Body of pancreas (tissue), 4 donors: Measurements from ENCODE around the gene EXOC2. TPM values are rescaled to one million over a fixed set of nuclear protein-coding genes. Genes with fewer than 3 reads are reported as not detected.

Experiments
- ATAC-seq: fragments of 150-250 bp; one replicate; pipeline ENCODE4 v1.9.1; 2016
- DNase-seq, 4 donors: peaks; one replicate each; pipeline ENCODE4 v3.0.0-alpha.2; 2019
- H3K27ac ChIP-seq, 4 donors: fragments of 200-600 bp; sonication (generic); 1 replicate in 3 of 4; 2 replicates in 1 of 4; pipeline versions ENCODE4 v1.5.1 to v1.6.1; 2016 to 2019; ENCODE audit warnings: mild to moderate bottlenecking in 1 of 4, mixed read lengths in 1 of 4, moderate library complexity in 1 of 4
- H3K27me3 ChIP-seq, 2 donors: fragments of 200-600 bp; sonication (generic); one replicate each; pipeline ENCODE4 v1.6.0; 2016; ENCODE audit warnings: mild to moderate bottlenecking in 1 of 2
- H3K36me3 ChIP-seq, 2 donors: fragments of 200-600 bp; sonication (generic); replicated peaks in 1 of 2; 2 replicates each; pipeline ENCODE4 v1.5.1; 2016; ENCODE audit warnings: low read depth in 2 of 2; ENCODE audit not compliant: insufficient read depth in 1 of 2
- H3K4me1 ChIP-seq: fragments of 200-600 bp; sonication (generic); one replicate; pipeline ENCODE4 v1.6.0; 2016
- H3K4me3 ChIP-seq, 2 donors: fragments of 200-600 bp; sonication (generic); 1 replicate in 1 of 2; 2 replicates in 1 of 2; pipeline ENCODE4 v1.5.1; 2016 to 2019
- H3K9me3 ChIP-seq, 3 donors: fragments of 200-600 bp; sonication (generic); 1 replicate in 2 of 3; 2 replicates in 1 of 3; pipeline ENCODE4 v1.5.1; 2016
- POLR2A ChIP-seq, 3 donors: fragments of 450-650 bp; IDR thresholded peaks; one replicate each; pipeline ENCODE4 v1.6.1; 2016; ENCODE audit warnings: antibody characterized with exemption in 3 of 3, mild to moderate bottlenecking in 2 of 3
- WGBS, 2 donors: methylation state at CpG; one replicate each; pipeline ENCODE4 v1.1.5; 2017; 5-methylcytosine and 5-hydroxymethylcytosine counted together
- intact Hi-C: fragments of 100-400 bp; cut with DNase I; formaldehyde crosslinking; loops from one replicate; pipeline ENCODE4 v1.15.1; 2023
- total RNA-seq, 2 donors: library from RNA; depleted of rRNA; stranded (reverse); fragments of >200 nt; gene quantifications; one replicate each; pipeline ENCODE4 v1.1.0, GENCODE V29; 2016
- TF ChIP-seq, protein P1 (sequence below), 7 experiments: fragments of 450-650 bp in 4 of 7; fragments of 200-600 bp in 3 of 7; sonication (generic) in 3 of 7; IDR thresholded peaks; one replicate each; pipeline ENCODE4 v1.5.1; 2016 to 2019; ENCODE audit warnings: antibody characterized with exemption in 7 of 7

Gene EXOC2
- total RNA-seq, 2 donors from 2014 or later = 10.5 to 10.6 TPM

DNA sequence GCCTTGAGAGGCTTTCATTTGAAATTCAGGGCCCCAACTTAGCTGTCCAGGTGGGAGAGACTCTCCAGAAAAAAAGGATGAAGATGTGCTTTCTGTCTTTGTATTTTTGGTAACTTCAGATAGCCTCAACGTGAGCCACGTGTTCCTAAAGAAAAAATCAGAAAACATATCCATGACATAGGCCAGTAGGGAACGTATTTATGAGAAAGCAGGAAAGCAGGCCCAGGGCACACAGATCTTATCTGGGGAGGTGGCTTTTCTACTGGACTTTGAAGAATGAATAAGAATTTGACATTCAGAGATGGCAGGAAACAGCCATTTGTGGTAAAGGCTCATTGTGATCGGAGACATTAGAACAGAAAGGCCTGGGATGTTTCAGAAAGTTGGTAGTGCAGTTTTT, 21.2 kb upstream of the EXOC2 start:
- WGBS, 2 donors = 84 to 89% methylated on average over 4 of the region's 4 CpGs
- no peak overlapping the region for H3K4me3 ChIP-seq
- peaks cover 0 to 3% (median 0%) of the 10 kb centered on the region in 3 donors for H3K9me3 ChIP-seq
- H3K36me3 ChIP-seq = no peaks in the 10 kb centered on the region
- H3K27ac ChIP-seq = no peak overlapping the region
- intact Hi-C loops = loop anchor here (10.0 kb wide), 1 partner anchor 671 kb away; the partner anchor contains the start of gene FOXF2
- no peak for TF ChIP-seq POLR2A (IDR thresholded peaks at IDR 0.05)
- TF ChIP-seq, protein P1, sequence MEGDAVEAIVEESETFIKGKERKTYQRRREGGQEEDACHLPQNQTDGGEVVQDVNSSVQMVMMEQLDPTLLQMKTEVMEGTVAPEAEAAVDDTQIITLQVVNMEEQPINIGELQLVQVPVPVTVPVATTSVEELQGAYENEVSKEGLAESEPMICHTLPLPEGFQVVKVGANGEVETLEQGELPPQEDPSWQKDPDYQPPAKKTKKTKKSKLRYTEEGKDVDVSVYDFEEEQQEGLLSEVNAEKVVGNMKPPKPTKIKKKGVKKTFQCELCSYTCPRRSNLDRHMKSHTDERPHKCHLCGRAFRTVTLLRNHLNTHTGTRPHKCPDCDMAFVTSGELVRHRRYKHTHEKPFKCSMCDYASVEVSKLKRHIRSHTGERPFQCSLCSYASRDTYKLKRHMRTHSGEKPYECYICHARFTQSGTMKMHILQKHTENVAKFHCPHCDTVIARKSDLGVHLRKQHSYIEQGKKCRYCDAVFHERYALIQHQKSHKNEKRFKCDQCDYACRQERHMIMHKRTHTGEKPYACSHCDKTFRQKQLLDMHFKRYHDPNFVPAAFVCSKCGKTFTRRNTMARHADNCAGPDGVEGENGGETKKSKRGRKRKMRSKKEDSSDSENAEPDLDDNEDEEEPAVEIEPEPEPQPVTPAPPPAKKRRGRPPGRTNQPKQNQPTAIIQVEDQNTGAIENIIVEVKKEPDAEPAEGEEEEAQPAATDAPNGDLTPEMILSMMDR (IDR thresholded peaks at IDR 0.05) = no peak
- ATAC-seq (no peak), DNase-seq (no peak)
- no peaks in the 10 kb centered on the region for H3K27me3 ChIP-seq
- H3K4me1 ChIP-seq = peaks cover 5% of the 10 kb centered on the region

DNA sequence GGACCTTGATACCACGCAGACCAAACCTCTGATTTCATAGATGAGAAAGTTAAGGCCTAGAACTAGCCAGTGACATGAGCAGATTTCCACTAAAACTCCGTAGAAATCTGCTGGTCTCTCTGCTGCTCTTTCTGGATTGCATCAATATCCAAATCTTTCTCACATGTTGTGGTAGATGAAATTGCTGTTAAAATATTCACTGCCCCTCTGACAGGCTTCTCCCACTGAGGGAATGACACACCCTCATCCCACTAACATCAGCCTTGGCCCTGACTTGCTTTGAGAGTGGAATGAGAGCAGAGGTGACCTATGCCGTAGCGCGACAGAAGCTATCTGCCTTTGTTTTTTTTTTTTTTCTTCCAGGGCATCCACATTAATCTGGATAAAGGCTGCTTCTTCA, 20.4 kb upstream of the EXOC2 start:
- WGBS, 2 donors = 92% methylated on average over 5 of the region's 5 CpGs
- intact Hi-C loops = loop anchor here (10.0 kb wide), 1 partner anchor 671 kb away; the partner anchor contains the start of gene FOXF2
- TF ChIP-seq POLR2A (IDR thresholded peaks at IDR 0.05) = no peak
- TF ChIP-seq, protein P1 (IDR thresholded peaks at IDR 0.05) = no peak
- H3K27ac ChIP-seq = no peak overlapping the region
- peaks cover 5% of the 10 kb centered on the region for H3K4me1 ChIP-seq
- H3K4me3 ChIP-seq = no peak overlapping the region
- DNase-seq = no peak
- ATAC-seq = no peak
- H3K9me3 ChIP-seq = peaks cover 0 to 3% (median 0%) of the 10 kb centered on the region in 3 donors
- H3K27me3 ChIP-seq = no peaks in the 10 kb centered on the region
- H3K36me3 ChIP-seq = no peaks in the 10 kb centered on the region

DNA sequence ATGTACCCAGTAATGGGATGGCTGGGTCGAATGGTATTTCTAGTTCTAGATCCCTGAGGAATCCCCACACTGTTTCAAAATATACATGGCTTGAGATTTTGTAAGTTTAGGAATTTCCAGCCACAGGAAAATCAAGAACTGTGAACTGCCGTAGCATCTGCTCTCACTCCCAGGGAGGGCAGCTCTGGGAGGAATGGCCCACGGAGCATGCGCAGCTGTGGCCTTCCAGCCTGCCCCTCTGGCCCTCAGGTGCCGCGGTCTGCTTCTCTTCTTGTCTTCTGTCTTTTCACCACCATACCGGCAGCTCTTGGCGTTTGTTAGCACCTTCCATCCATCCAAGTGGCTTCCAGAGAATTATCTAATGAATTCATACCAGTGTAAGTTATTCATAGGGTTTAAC, 19.9 kb upstream of the EXOC2 start:
- peaks cover 0 to 3% (median 0%) of the 10 kb centered on the region in 3 donors for H3K9me3 ChIP-seq
- H3K4me3 ChIP-seq = no peak overlapping the region
- no peak overlapping the region for H3K27ac ChIP-seq
- no peaks in the 10 kb centered on the region for H3K36me3 ChIP-seq
- ATAC-seq (no peak), DNase-seq (peak in 3 of 4 donors; percentile 33 to 55 (median 37))
- WGBS, 2 donors = 39 to 43% methylated on average over 6 to 8 of the region's 8 CpGs
- intact Hi-C loops = loop anchor here (10.0 kb wide), 1 partner anchor 672 kb away; the partner anchor contains the start of gene FOXF2
- H3K4me1 ChIP-seq = peaks cover 5% of the 10 kb centered on the region
- TF ChIP-seq, protein P1 (IDR thresholded peaks at IDR 0.05) = no peak
- TF ChIP-seq POLR2A (IDR thresholded peaks at IDR 0.05) = no peak
- no peaks in the 10 kb centered on the region for H3K27me3 ChIP-seq

DNA sequence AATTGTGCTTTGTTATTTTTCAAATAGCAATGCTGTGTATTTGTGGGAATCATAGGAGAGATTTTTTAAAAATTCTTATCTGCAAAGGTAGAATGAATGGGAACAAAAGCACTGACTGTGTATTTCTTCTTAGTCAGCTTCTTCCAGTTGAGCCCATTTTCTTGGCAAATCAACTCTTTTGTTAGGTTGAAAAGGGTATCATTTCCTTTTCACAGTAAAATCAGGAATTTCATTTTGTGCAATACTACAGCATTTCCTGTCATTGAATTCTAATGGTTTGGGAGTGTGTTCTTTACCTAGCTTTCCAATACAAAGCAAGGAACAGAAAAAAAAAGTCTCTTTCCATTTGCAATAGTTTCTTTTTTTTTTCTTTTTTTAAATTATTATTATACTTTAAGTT, 19.0 kb upstream of the EXOC2 start:
- H3K4me3 ChIP-seq = no peak overlapping the region
- DNase-seq (no peak), ATAC-seq (peak; percentile 37)
- no peaks in the 10 kb centered on the region for H3K36me3 ChIP-seq
- TF ChIP-seq, protein P1 (IDR thresholded peaks at IDR 0.05) = no peak
- TF ChIP-seq POLR2A (IDR thresholded peaks at IDR 0.05) = no peak
- H3K27ac ChIP-seq = peak overlapping the region in 2 of 4 donors; percentile 65 to 75
- no peaks in the 10 kb centered on the region for H3K27me3 ChIP-seq
- peaks cover 5% of the 10 kb centered on the region for H3K4me1 ChIP-seq
- intact Hi-C loops = loop anchor here (10.0 kb wide), 1 partner anchor 673 kb away; the partner anchor contains the start of gene FOXF2
- peaks cover 0 to 3% (median 0%) of the 10 kb centered on the region in 3 donors for H3K9me3 ChIP-seq
